Heart left ventricle (tissue), 16 donors: ENCODE results near the gene MITF. TPM values are rescaled to one million over a fixed set of nuclear protein-coding genes. Genes with fewer than 3 reads are reported as not detected.
A peak's percentile ranks its signal among the peaks of the same experiment; 100 is the strongest.

ENCODE experiments used
- ATAC-seq, 4 donors: fragments of 200-7000 bp; cut with Tn5 transposase; one replicate each; pipeline ENCODE4 v1.9.1; 2020 to 2022; ENCODE audit warnings: moderate library complexity in 4 of 4, mild to moderate bottlenecking in 3 of 4, moderate number of reproducible peaks in 1 of 4
- DNase-seq, 5 donors: peaks; one replicate each; pipeline ENCODE4 v3.0.0-alpha.2; 2020
- H3K27ac ChIP-seq, 12 donors: fragments of 200-600 bp; sonication (generic) in 4 of 12; one replicate each; pipeline versions ENCODE4 v1.5.0 to v1.8.0; 2016 to 2022; ENCODE audit warnings: mild to moderate bottlenecking in 2 of 12
- H3K27me3 ChIP-seq, 9 donors: fragments of 200-600 bp; sonication (generic) in 2 of 9; one replicate each; pipeline versions ENCODE4 v1.5.1 to v1.8.0; 2016 to 2022; ENCODE audit warnings: mild to moderate bottlenecking in 3 of 9
- H3K36me3 ChIP-seq, 9 donors: fragments of 200-600 bp; sonication (generic) in 2 of 9; one replicate each; pipeline versions ENCODE4 v1.5.0 to v1.8.0; 2018 to 2022; ENCODE audit warnings: mild to moderate bottlenecking in 2 of 9
- H3K4me1 ChIP-seq, 12 donors: fragments of 200-600 bp; sonication (generic) in 4 of 12; one replicate each; pipeline versions ENCODE4 v1.5.0 to v1.8.0; 2016 to 2022; ENCODE audit warnings: mild to moderate bottlenecking in 3 of 12
- H3K4me3 ChIP-seq, 12 donors: fragments of 200-600 bp; sonication (generic) in 4 of 12; one replicate each; pipeline versions ENCODE4 v1.5.0 to v1.8.0; 2017 to 2022; ENCODE audit warnings: mild to moderate bottlenecking in 9 of 12, moderate library complexity in 4 of 12
- H3K9me3 ChIP-seq, 12 donors: fragments of 200-600 bp; sonication (generic) in 4 of 12; one replicate each; pipeline versions ENCODE4 v1.5.0 to v1.8.0; 2016 to 2022; ENCODE audit warnings: mild to moderate bottlenecking in 1 of 12
- CTCF ChIP-seq, 12 donors: fragments of 200-600 bp; sonication (generic) in 4 of 12; IDR thresholded peaks; one replicate each; pipeline versions ENCODE4 v1.5.0 to v1.8.0; 2018 to 2022; ENCODE audit warnings: antibody characterized with exemption in 12 of 12, mild to moderate bottlenecking in 5 of 12
- POLR2A ChIP-seq, 2 donors: fragments of 450-650 bp; IDR thresholded peaks; one replicate each; pipeline ENCODE4 v1.6.1; 2017; ENCODE audit warnings: antibody characterized with exemption in 2 of 2, mild to moderate bottlenecking in 2 of 2, moderate library complexity in 2 of 2
- WGBS, 4 donors: extraction: QIAGEN DNeasy Blood & Tissue Kit in 2 of 4; methylation state at CpG; one replicate each; pipeline versions ENCODE4 v1.1.5 to v1.1.7; 2013 to 2018; 5-methylcytosine and 5-hydroxymethylcytosine counted together
- intact Hi-C, 10 donors: fragments of 100-400 bp; cut with DNase I; formaldehyde crosslinking; loops; one replicate each; pipeline versions ENCODE4 v1.11.1 to v1.14.2; 2022
- polyA plus RNA-seq, 2 donors: library from polyadenylated mRNA; stranded (reverse); fragments of 200-250 nt; gene quantifications; one replicate each; pipeline ENCODE4 v1.2.3, GENCODE V29; 2013
- total RNA-seq, 9 donors: library from RNA; depleted of rRNA in 2 of 9; stranded (reverse); fragments of >200 nt in 2 of 9; fragmentation: NEBNext Ultra II Directional in 3 of 9; extraction: Animal tissue kit (Norgen Biotek cat#: 25700) in 3 of 9; gene quantifications; one replicate each; pipeline versions ENCODE4 v1.1.0 to v1.2.4, GENCODE V29; 2016 to 2023
- donor health status: ischemic (EF 13 %, LVEDD 7.1; RV severe dilation, severe dysfunction).
- donor health status: healthy with polysubstance abuse.
- donor health status: DM: no; HTN: yes; CAD: no.
- donor health status: DM: no; HTN: no; CAD: no.
- donor health status: ischemic (EF 25% LVEDD 6.9; RV normal size, moderate dysfunction).
- donor health status: ischemic (EF 25% LVEDD 5.7; RV mildly dilated, moderate dysfunction).
- donor health status: healthy.
- donor health status: DM: yes; HTN: yes; CAD: no.
- donor health status: ischemic (EF 35%, LVEDD 5.7; RV mildly dilated, moderate dysfunction).
- donor health status: nonischemic (EF 11% LVEDD 7.7; RV severe dilation, severe dysfunction).
- donor health status: DM: yes; HTN: yes; CAD: no.
- donor health status: PGD.
- donor health status: ischemic (EF 29% LVEDD 5.4; RV normal size, mild dysfunction).
- donor health status: nonischemic (EF 23%, LVEDD 6.1; RV moderate dilation, normal function).

MITF gene
- total and polyA plus RNA-seq, 11 donors, result 17.9 to 114 (median 81.1) TPM

DNA sequence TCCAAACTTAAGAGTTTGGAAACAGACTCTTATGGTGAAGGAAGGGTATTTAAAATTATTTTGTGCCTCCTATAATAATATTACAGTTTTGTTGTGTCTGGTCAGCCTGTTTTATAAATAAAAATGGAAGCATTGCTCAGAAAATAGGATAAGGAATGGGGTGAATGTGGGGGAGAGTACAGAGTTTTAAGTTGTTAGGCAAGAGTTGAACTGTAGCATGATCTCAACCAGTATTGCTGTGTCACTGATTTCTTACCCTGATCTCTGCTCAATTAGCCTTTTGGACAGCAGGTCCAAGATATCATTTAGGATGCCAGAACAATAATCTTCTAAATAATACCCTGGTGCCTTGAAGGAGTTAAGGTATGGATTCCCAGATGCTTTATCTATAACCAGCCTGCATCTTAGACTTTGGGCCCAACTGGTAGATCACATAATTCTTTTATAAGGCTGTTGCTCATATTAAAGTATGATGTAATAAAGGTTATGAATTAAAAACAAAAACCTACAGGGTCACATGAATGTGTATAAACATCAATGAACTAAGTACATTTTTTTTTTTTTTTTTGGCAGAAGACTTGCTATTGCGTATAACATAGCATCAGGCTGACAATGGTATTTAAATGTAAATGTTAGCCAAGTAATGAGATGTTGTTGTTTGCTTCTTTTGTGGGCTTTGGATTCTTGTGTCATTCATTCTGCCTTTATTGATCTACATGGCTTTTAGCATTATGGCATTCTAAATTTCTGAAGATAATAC is 70.0 kb downstream of the MITF start:
- no peaks in the 10 kb centered on the region for H3K36me3 ChIP-seq
- H3K27ac ChIP-seq, result no peak overlapping the region
- no peaks in the 10 kb centered on the region for H3K9me3 ChIP-seq
- WGBS, 4 donors, result 92 to 95% (median 95%) methylated on average over 1 of the region's 1 CpG
- peaks cover 2 to 41% (median 17%) of the 10 kb centered on the region in 12 donors for H3K4me1 ChIP-seq
- H3K4me3 ChIP-seq, result no peak overlapping the region
- ATAC-seq (no peak), DNase-seq (no peak)
- TF ChIP-seq POLR2A (IDR thresholded peaks at IDR 0.05), result no peak
- no peak for TF ChIP-seq CTCF (IDR thresholded peaks at IDR 0.05)
- intact Hi-C loops, result no loop called here
- no peaks in the 10 kb centered on the region for H3K27me3 ChIP-seq

- 47 to 58% (median 54%) methylated on average over 4 of the region's 4 CpGs for WGBS, 4 donors
- no peak for TF ChIP-seq POLR2A (IDR thresholded peaks at IDR 0.05)
- no peak for TF ChIP-seq CTCF (IDR thresholded peaks at IDR 0.05)
- Histone ChIP-seq H3K4me3 (no peak overlapping the region), H3K27me3 (no peaks in the 10 kb centered on the region), H3K27ac (peak overlapping the region in 8 of 12 donors; percentile 11 to 47 (median 26)), H3K36me3 (no peaks in the 10 kb centered on the region), H3K4me1 (peaks cover 2 to 53% (median 27%) of the 10 kb centered on the region in 12 donors), H3K9me3 (no peaks in the 10 kb centered on the region)
- DNase-seq (peak in 1 of 5 donors; percentile 29), ATAC-seq (peak; percentile 18 to 60 (median 54))
- intact Hi-C loops, result no loop called here
Measured at GRCh38 chr3:69811452-69812401, 72.5 kb downstream of the MITF start.

DNA sequence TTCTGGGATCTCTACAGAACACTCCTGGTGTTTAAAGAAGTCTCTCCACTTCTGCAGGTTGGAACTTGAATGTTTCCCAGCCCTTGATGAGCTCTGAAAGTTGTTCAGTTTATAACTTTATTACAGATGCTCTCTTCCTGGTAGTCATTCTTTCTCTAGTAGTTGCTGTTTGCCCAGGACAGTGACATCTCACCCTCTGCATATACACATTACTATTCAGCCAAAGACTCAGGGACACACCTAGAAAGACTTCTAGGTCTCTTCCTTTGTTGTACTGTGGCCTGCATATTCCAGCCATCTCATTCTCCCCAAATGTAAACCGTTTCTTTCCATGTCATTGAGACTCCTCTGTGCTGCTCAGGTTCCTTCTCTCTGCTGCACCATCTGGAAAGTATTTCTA is 76.7 kb downstream of the MITF start:
- WGBS, 4 donors, result 27 to 38% (median 34%) methylated on average over 1 of the region's 1 CpG
- ATAC-seq (no peak), DNase-seq (no peak)
- Histone ChIP-seq H3K4me1 (peaks cover 4 to 76% (median 59%) of the 10 kb centered on the region in 12 donors), H3K27ac (no peak overlapping the region), H3K9me3 (no peaks in the 10 kb centered on the region), H3K4me3 (no peak overlapping the region), H3K27me3 (no peaks in the 10 kb centered on the region), H3K36me3 (no peaks in the 10 kb centered on the region)
- intact Hi-C loops, result no loop called here
- TF ChIP-seq POLR2A (IDR thresholded peaks at IDR 0.05) (no peak), CTCF (IDR thresholded peaks at IDR 0.05) (no peak)

DNA sequence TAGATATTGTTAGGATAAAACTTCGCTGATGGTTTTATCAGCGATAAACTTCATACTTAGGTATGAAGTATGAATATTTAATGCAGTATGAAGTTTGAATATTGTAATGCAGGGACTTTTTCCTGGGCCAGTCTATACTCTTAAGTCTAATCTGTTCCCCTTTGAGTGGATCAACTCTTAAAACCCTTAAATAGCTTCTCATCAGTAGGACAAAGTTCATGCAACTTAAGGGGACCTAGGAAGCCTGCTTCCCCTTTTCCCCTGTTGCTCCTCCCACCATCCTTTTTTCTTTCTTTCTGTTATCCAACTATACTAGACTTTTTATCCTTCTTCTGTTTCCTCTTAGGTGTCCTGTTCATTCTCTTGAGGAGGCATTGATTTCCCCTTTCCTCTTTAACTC is 78.7 kb downstream of the MITF start:
- H3K4me1 ChIP-seq, result peaks cover 0 to 76% (median 55%) of the 10 kb centered on the region in 12 donors
- intact Hi-C loops, result no loop called here
- ATAC-seq, result peak in 3 of 4 donors; percentile 40 to 71 (median 50)

More for the DNA sequence above, 78.7 kb downstream of the MITF start:
- Histone ChIP-seq H3K4me3 (no peak overlapping the region), H3K36me3 (no peaks in the 10 kb centered on the region), H3K9me3 (no peaks in the 10 kb centered on the region), H3K27ac (peak overlapping the region in 5 of 12 donors; percentile 1 to 64 (median 21)), H3K27me3 (no peaks in the 10 kb centered on the region)
- 54 to 79% (median 59%) methylated on average over 2 of the region's 2 CpGs for WGBS, 4 donors
- no peak for DNase-seq
- TF ChIP-seq CTCF (IDR thresholded peaks at IDR 0.05), result no peak
- no peak for TF ChIP-seq POLR2A (IDR thresholded peaks at IDR 0.05)
